CD4-positive, alpha-beta T cell treated with Interleukin-6 at 100 ng/mL for 8 hours (primary cell): ENCODE results near the gene C12orf50.
"Not testable (repeated sequence)": the region's sequence is repeated elsewhere in the genome, so short reads cannot be mapped to it uniquely, and the experiment has no call there.

Experiments
- DNase-seq: peaks from one replicate; pipeline ENCODE4 v3.0.0-alpha.2; 2020; ENCODE audit warnings: mixed read lengths, low spot score

C12orf50 gene, protein sequence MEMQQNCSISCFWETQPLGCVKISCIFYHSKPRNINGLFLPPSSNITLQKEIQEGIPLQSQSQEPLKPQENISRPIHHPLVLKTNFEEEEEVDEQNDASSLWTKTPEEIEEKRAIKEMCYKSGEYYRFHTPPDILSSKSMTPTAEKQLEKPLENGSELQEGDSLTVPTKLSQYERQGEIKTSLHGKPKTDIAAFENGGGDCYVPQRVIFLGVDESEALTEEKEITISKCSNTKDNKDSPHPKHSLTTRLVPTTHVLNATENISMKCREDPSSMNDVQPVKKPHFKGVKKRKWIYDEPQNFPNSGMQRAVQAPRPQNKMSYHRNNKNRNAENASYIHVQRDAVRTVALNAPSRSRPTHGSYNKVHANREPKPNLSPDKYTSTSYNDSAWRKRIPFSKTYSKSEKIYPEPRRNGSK

DNA sequence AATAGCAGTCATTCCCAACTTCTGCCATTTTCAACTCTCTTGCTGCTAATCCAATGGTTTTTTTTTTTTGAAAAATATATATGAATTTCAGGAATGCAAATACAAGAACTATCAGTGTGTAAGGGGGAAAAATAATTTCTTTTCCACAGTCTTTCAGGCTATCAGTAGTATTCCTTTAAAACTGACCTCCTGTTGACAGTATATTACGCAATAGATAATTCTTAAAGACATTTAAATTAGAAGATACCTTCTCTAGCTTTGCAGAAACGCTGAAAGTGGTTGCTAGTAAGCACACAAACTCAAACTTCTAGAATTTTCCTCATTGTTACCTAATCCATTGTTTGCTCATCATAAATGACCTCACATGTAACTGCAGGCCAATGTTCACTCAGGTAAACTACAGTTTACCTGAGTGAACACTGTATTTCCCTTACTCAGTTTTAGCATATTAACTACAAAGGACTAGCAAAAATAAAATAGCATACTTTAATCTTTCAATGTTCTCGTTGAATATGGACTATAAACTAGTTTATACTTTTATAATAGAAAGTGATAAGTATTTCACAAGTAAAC is at the start of gene C12orf50:
Gene C12orf50, minus strand, starts transcription at position 309 of the 573 bp plus-strand sequence. CDS start 2,439 bp downstream, outside the sequence.
- no peak for DNase-seq

DNA sequence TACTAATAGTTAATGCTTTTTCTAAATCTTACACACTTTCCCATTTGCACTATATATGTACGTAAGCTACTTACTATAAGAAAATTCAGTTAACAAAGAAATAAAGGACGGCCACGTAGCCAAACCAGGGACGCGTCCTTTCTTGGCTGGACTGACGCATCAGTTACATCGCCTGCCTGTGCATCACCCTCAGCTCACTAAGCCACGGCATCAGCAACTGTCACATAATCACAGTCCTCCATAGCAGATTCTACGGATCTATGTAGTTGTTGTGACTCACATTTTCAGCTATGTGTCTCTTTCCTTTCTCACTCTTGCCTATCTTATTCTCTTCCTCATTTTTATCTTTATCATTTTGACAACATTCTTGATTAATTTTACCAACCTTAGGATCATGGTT is 38.1 kb upstream of the C12orf50 start:
- no peak for DNase-seq

DNA sequence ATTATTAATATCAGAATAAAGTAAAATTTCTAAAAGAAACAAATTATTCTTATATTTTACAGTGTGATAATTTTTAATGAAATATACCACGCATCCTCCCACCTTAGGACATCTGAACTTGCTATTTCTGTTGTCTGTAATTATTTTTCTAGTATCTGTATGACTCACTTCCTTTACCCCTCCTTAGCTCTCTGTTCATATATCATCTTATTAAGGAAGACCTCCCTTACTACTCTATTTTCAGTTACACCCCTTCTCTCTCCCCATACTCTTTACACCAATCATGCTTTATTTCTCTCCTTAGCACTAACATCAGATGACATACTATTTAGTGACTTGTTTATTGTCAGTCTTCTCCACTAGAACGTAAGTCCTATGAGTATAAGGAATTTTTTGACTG is 34.2 kb upstream of the C12orf50 start:
- DNase-seq, result no peak

DNA sequence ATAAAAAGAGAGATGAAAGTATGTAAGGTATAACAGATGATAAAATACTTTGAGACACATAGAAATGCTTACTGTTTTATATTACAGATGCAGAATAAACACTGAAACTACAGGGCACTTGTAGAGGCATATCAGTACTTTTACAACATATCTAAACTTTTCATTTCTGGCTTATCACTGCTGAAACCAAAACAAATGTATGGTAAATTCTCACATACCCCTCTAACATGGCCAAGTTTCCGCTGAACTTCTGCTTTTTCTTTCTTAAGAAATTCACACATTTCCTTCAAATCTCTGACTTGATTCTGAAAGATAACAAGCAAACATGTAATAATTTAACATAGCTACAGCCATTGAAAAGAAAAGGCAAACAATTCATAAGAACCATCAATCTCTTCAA is 33.3 kb upstream of the C12orf50 start:
- no peak for DNase-seq

DNA sequence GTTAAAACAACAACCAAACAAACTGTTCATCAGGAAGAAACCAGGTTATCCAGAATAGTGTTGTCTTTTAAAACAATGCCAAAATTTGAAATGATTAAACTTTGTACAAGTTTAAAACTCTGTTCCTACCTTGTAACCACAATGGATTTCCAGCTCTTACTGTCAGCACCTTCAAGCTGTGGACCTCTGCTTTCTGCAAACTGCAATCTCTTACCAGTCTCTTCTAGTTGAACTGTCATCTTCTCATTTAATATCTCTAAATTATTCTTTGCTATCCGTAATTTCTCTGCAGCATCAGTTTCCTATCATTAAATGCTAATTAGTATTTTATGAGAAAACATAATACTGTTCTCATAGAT is 29.5 kb upstream of the C12orf50 start:
- DNase-seq, result no peak

DNA sequence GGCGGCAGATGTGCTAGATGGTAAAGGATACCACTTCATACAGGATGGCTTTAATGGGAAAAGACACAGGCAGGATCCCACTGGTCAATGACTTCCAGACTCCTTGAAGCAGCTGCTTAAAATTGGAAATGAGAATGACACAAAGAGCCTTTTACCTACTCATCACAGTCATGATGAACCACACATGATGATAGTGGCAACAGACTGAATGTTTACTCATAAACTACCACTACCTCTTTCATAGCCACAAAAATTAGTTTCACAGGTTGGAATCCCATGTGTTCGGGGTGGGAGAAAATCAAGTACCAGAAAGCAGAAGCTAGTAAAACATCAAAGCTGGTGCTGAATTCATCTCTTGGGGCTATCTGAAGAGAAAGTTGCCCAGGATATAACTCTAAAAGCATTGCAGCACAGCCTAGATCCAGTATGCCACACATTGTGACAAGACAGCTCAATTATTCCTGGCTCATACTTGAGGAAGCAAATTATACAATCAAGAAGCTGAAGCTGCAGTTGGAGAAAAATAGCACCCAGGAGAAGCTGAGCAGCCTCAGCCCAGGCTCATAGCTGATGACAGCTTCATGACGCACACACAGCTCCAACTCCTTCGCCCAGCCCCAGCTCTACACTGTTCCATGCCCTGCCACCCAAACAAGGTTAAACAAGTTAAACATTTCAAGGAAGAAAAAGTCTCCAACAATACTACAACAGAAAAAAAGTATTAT is 29.0 kb upstream of the C12orf50 start:
- DNase-seq, result no peak

DNA sequence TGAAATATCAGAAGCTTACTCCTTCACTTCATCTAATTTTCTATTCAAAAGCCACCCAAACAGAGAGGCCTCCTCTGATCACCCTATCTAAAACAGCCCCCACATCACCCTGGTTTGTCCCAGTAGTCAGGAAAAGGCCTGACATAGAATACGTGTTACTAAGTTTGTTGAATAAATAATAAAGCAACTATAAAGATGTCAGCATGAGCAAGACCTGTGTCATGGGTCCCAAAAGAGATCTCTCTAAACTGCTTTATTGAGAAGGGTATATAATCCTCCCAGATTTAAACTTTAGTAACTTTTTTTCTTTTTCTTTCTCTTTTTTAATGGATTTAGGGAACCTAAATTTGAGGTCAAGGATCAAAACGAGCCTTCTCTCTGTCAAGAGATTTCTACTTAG is 27.4 kb upstream of the C12orf50 start:
- DNase-seq, result no peak

DNA sequence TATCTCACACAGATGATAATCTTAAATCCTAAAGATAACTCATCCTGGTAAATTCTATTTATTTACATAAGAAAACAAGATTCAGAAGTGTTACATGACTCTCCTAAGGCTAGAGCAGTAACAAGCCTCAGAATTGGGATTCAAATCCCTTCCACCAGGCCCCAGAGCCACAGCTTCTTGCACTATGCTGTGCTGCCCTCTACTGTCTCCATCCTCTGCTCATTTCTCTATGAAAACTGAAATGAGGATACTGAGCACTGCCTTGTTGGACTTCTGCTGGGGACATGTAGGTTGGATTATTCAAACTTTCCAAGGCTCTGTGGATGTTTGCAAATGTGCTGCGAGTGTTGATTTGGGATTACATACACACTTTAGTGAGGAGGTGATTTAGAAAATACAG is 23.5 kb upstream of the C12orf50 start:
- no peak for DNase-seq

DNA sequence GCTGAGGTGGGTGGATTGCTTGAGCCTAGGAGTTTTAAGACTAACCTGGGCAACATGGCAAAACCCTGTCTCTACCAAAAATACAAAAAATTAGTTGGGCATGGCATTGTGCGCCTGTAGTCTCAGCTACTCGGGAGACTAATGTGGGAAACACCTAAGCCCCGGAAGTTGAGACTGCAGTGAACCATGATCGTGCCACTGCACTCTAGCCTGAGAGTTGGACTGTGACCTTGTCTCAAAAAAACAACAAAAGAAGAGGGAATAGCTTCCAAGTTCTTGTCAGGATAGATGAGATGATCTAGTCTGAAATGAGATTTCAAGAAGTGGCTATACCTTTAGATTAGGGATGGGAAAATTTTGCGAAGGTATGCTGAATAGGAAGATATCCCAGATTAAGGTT is 14.8 kb upstream of the C12orf50 start:
- DNase-seq, result no peak

DNA sequence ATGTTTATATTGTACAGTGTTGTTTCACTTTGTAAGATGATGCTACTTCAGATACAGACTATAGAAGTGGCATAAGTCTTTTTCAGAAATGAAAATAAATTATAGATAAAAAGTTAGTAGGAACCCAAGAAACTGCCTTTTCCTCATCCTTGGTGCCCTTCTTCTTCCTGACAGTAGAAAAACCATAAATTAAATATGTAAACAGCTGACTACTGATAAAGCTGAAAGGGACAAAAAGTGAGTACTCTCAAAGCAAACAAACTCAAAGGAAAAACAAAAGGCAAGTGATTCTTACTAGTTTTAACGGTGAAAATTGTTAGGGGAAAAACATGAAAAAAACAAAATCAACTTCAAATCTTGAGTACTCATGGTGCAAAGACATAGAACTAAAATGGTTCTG is 8.6 kb upstream of the C12orf50 start:
- no peak for DNase-seq

DNA sequence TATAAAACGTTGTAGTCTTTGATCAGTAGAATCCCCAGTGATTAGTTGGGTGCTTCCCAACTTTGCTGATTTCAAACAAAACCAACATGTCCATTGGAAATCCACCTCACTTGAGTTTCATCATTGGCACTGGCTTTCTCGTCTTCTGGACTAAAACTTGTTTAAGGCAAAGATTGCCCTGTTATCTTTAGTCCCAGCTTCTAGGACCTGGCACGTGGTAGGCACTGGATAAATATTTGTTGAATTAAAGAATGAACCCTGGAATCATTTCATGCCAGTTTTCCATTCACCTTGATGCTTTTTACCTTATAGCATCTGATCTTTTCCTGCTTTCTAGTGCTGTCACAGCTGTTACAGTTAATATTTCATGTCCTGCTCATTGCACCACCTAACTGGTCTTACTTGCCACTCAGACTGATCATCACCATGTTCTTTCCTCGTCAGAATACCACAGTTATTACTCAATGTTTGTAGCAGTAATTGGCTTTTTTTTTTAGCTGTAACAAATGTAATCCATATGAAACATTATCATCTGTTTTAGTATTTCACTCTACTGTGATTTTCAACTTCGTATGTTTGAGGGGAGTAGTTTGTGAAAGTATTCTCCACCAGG is 7.3 kb upstream of the C12orf50 start:
- DNase-seq, result no peak

DNA sequence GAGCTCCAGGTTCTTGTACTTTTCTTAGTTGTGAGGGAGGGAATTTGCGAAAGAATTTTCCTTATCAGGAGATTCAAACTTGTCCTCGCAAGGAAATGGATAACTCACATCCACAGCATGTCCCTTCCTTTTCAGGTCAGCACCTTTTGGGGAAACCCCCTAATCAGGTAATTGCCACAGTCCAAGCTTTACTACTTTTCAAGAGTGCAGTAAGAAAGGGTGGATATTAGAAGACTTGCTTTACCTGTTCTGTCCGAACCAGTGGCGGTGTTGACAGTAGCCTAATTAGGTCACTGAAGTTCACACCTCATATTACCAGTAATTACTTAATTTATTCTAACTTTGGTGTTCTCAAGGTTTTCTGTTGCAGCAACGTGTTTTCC is 6.7 kb upstream of the C12orf50 start:
- no peak for DNase-seq

DNA sequence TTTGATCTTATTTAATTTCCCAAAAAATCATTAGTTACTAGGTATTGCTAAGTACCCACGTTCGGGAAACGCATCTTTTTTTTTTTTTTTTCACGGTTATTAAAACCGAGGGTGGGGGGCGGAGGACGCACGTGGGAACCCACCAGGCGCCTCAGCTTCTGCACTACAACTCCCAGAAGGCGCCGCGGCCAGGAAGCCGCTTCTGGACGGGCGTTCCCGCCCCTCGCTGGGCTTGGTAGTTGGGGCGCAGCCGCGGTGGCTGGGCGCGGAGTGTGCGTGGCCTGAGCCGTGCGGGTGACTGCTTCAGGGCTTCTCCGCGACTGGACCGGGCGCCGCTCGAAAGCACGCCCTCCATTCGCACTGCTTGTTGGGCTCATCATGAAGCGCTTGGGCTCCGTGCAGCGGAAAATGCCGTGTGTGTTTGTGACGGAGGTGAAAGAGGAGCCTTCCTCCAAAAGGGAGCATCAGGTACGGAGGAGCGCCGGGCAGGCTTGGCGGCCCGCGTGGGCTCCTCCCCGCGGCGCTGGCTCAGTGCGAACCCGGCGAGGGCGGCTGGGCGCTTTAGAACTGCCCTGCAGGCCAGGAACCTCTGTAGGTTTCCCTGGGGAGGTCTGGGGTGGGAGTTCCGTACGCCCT is 6.2 kb upstream of the C12orf50 start:
- peak; percentile 82 for DNase-seq

DNA sequence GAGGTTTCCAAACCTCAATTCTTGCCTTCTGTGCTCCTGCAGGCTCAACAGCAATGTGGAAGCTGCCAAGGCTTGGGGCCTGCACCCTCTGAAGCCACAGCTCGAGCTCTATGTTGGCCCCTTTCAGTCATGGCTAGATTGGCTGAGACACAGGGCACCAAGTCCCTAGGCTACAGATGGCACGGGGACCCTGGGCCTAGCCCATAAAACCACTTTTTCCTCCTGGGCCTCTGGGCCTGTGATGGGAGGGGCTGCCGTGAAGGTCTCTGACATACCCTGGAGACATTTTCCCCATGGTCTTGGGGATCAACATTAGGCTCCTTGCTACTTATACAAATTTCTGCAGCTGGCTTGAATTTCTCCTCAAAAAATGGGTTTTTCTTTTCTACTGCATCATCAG is 2.0 kb upstream of the C12orf50 start:
- not testable (repeated sequence) for DNase-seq

DNA sequence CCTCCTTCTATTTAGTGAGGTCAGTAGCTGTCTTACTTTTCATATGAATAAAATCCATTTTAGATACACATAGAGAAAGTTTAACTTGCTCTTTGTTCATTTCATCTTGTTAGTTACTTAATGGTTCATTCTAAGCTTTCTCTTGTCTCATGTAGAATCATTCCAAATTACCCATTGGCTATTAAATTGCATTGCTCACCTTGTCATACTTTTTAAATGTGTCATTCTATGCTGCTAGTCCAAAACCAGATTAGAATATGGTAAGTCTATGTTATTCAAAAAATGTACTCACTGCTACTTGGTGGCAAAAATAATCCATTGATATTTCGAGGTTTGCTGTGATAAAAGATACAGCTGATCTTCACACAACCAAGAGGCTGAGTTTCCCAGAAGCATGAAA is 3.0 kb downstream of the C12orf50 start:
- no peak for DNase-seq

DNA sequence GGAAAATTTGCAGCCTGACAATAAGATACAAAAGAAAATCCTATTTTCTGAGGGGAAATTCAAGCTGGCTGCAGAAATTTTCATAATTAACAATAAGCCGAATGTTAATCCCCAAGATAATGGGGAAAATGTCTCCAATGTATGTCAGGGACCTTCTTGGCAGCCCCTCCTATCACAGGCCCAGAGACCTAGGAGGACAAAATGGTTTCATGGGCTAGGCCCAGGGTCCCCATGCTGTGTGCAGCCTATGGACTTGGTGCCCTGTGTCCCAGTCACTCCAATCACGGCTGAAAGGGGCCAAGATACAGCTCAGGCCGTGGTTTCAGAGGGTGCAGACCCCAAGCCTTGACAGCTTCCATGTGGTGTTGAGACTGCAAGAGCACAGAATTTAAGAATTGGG is 11.2 kb downstream of the C12orf50 start:
- DNase-seq, result no peak

DNA sequence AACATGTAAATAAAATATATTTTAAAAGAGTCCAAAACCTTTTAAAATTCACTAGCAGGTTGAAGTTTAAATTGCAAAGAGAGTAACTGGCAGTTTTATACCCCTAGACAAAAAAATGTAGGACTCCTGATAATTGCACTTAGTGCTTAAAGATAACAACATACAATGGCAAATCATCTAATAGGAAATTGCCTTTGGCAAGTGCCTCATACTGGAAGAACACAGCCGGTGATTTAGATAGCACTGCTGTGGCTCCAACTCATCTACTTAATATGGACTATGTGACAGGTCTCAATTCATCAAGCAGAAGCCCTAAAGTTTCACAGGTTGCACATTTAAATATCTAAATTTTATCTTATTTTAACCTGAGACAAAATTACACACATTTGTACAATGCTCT is 13.4 kb downstream of the C12orf50 start:
- DNase-seq, result no peak

DNA sequence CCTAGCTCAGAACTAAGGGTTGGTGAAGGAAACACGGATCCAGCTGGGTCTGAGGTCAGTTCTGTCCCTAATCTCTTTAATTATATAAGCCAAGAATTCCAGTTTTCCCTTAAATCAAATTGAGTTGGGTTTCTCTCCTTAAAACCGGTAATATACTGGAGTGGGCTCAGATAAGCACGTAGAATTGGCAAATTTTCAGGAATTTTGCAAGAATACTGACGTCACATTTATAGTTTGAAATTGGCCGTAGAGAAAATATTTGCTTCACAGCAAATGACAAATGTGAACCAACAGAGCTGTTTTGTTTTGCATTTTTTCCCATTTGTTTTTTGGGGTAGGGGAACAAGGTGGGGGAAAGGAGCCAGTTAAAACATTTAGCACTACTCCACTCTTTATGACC is 17.4 kb downstream of the C12orf50 start:
- DNase-seq, result no peak

DNA sequence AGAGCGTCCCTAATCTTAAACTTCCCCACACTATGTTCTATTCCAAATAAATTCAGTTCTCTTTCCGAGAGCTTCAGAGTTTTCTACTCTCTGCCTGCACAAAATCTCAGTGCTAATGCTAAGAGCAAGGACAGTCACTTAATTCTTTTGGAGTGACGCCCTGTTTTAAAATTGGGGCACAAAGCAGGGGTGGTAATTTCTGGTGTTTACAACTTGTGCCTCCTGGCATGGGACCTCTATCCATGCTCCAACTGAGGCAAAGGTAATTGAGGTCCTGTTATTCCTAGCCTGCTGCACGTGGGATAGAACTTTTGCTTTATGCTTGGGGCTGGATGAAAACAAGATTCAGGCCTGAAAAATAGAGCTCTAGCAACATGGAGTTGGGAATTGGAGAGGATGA is 22.9 kb downstream of the C12orf50 start:
- DNase-seq, result no peak

DNA sequence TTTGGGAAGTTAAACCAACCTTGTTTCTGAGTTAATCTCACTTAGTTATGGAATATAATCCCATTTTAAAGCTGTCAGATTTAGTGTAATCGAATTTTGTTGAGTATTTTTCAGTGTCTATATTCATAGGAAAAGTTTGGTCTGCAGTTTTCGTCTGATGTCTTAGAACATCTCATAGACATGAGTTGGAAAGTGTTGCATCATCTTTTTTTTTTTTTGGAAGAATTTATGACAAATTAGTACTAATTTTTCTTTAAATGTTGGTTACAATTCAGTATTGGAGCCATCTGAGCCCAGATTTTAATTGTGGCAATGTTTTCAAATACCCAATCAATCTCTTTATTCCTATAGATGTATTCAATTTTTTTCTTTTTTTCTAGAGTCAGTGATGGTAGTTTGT is 27.9 kb downstream of the C12orf50 start:
- DNase-seq, result no peak

DNA sequence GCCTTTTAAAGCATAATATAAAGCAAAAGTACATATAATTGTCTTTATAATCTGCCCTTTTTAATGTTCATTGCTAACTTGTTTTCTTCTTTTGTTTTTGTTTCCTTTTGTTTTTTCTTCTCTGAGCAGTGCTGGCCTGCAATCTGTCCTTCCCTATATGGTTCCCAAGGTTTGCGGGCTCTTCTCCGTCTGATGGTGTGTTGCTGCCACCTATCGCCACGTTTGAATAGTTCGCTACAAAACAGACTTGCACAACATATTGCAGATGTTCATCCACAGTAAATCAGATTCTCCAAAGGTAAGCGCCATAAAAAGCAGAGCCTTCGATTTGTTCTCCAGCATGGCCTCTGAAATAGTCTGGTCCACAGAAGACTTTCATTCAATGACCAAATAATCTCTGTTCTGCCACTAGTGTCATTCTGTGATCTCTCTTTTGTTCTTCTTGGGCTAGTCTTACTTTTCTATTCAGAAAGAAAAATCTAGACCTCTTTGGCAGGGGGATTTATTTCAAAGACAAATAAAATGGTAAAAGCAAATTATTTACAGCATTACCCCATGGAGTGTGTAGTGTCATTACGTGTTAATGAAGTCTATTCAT is 33.5 kb downstream of the C12orf50 start:
- peak; percentile 9 for DNase-seq

DNA sequence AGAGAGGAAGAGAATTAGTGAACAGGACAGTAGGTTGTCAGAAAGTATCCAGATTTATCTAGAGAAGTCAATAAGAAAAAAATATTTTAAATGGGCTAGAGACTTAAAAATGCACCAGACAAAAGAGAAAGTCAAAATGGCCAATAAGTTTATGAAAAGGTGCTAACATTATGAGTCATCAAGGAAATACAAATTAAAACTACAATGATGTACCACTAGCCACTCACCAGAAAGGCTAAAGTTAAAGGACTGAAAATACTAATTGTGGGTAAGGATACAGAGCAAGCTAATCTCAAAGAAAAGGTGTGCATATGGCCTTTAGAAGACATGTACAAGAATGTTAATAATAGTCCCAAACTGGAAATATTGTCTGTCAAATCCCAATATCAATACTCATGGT is 37.7 kb downstream of the C12orf50 start:
- DNase-seq, result no peak
